ENCODE data around the gene NSMCE1.
"Not testable (repeated sequence)": the region's sequence is repeated elsewhere in the genome, so short reads cannot be mapped to it uniquely, and the experiment has no call there.

The NSMCE1 gene

GRCh38 chr16:27301236-27301861 lies 32.8 kb upstream of the NSMCE1 start:
- DNase-seq, result no peak

DNA sequence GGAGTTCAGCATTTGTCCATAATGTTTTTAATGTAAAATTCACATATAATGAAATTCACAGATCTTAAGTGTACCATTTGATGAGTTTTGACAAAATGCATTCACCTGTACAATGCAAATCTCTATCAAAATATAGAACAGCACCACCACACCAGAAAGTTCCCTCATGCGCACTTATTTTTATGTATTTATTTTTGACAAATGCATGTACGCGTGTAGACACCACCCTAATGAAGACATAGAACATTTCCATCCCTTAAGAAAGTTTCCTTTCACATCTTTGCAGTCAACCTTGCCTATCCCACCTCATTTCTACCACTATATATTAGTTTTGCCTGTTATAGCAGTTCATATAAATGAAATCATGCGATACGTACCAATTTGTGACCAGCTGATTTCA lies 29.6 kb upstream of the NSMCE1 start:
- no peak for DNase-seq

DNA sequence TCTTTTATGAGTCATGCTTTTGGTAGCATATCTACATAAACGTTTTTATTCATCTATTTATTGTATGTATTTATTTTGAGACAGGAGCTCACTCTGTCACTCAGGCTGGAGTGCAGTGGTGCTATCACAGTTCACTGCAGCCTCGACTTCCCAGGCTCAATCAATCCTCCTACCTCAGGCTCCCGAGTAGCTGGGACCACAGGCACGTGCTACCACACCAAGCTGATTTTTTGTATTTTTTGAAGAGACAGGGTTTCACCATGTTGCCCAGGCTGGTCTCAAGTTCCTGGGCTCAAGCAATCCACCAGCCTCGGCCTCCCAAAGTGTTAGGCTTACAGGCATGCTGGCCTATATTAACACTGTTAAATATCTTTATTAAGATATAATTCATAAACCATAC lies 24.8 kb upstream of the NSMCE1 start:
- DNase-seq, result no peak

- no peak for DNase-seq
Observed at GRCh38 chr16:27291722-27292240, 23.2 kb upstream of the NSMCE1 start.

GRCh38 chr16:27291106-27291505 lies 22.5 kb upstream of the NSMCE1 start:
- DNase-seq, result no peak

DNA sequence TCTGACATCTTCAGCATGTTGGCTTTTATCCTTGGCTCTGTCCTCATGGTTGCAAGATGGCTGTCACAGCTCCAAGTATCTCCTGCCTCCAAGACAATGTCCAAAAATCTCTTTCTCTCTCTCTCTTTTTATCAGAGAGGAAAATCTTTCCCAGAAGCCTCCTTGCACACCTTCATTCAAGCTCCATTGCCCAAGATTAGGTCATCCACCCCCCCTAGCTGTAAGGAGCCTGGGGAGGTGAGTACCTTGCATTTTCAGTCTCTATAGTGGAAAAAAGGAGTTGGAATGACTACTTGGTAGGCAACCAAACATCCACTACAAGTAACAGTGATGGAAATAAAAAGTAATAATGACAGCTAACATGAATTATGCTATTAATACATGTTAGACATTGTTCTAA lies 22.0 kb upstream of the NSMCE1 start:
- DNase-seq, result no peak

GRCh38 chr16:27289669-27290068 lies 21.1 kb upstream of the NSMCE1 start:
- DNase-seq, result no peak

GRCh38 chr16:27288313-27288712 lies 19.7 kb upstream of the NSMCE1 start:
- DNase-seq, result not testable (repeated sequence)

- no peak for DNase-seq
Observed at GRCh38 chr16:27287887-27288286, 19.3 kb upstream of the NSMCE1 start.

DNA sequence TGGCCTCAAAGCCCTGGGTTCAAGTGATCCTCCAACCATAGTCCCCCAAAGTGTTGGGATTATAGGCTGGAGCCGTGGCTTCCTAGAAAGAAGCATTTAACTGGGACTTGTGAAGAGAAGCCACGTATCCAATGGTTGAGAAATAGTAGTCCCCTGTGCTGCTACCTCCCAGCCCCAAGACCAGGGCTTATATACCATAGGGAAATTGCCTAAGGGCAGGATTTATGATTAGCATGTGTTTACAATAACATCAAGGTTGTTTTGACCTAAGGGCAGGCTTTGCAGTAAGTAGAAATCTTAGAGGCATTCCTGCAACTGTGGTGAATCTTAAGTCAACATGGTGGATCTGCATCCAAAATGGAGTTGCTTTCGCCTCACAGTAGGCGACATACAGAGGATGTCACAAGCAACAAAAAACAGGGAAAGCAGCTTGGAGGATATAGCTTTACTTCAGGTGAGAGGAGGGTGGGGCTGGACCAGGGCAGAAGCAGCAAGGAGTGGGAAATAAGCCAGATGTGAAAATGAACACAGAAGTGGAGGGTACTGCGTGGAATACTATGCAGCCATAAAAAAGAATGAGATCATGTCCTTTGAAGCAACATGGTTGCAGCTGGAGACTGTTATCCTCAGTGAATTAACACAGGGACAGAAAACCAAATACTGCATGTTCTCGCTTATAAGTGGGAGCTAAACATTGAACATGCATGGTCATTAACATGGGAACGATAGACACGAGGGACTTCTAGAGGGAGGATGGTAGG lies 18.7 kb upstream of the NSMCE1 start:
- no peak for DNase-seq

DNA sequence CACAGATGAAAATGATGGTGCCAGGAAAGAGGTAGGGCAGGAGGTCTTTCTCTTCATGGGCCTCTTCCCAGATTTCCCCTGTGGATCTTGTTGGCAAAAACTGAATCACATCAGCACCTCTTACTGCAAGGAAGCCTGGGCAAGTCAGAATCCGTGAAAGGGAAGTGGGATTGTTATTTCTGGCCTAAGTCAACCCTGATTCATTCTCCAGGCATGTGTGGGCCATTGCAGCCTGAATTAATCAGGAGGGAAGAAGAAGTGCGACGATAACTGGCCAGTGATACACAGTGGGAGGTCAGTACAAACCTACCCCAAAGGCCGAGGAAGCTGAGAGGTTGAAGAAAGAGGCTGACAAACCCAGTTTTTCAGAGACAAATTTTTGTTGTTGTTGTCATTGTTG lies 17.9 kb upstream of the NSMCE1 start:
- DNase-seq, result no peak

GRCh38 chr16:27285676-27286196 lies 17.2 kb upstream of the NSMCE1 start:
- no peak for DNase-seq

DNA sequence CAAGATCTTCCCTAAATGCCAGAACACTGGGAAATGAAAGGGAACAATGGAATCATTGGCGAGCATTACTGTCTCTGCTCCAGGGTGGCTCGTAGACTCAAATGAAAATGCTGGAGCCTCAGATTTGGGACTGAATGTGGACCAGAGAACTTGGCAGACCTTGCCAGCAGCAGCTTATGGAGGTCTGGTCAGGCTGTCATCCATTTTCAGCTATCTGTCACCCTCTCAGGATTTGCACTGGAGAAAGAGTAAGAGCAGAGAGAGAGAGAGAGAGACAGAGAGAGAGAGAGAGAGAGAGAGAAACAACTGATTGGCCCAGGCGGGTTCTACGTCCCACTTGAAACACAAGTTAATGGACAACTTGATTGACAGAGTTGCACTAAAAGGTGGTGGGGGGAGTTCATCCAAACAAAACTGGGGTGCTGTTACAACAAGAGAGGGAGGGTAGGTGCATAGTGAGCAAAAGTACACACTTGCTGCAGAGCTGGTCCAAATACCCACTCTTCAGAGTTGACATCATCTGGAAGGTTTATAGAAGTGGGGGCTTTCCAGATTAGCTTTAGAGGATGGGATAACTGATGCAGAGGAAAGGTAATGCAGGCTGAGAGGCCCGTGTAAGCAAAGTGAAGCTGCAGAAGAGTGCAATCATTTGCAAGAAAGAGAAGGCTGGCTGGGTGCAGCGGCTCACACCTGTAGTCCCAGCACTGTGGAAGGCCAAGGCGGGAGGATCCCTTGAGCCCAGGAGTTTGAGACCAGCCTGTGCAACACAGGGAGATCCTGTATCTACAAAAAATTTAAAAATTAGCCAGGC lies 16.5 kb upstream of the NSMCE1 start:
- no peak for DNase-seq

GRCh38 chr16:27281243-27281642 lies 12.7 kb upstream of the NSMCE1 start:
- no peak for DNase-seq

- DNase-seq, result no peak
Observed at GRCh38 chr16:27275394-27275793, 6.8 kb upstream of the NSMCE1 start.

DNA sequence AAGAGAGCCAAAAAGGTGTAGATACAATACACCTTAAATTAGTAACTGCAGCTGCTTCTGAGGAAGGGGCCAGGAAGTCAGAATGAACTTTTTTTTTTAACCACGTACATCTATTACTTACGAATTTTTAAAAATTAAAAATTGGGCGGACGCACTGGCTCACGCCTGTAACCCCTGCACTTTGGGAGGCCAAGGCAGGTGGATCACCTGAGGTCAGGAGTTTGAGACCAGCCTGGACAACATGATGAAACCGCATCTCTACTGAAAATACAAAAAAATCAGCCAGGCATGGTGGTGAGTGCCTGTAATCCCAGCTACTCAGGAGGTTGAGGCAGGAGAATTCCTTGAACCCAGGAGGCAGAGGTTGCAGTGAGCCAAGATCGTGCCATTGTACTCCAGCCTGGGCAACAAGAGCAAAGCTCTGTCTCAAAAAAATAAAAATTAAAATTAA lies 5.9 kb upstream of the NSMCE1 start:
- DNase-seq, result not testable (repeated sequence)

DNA sequence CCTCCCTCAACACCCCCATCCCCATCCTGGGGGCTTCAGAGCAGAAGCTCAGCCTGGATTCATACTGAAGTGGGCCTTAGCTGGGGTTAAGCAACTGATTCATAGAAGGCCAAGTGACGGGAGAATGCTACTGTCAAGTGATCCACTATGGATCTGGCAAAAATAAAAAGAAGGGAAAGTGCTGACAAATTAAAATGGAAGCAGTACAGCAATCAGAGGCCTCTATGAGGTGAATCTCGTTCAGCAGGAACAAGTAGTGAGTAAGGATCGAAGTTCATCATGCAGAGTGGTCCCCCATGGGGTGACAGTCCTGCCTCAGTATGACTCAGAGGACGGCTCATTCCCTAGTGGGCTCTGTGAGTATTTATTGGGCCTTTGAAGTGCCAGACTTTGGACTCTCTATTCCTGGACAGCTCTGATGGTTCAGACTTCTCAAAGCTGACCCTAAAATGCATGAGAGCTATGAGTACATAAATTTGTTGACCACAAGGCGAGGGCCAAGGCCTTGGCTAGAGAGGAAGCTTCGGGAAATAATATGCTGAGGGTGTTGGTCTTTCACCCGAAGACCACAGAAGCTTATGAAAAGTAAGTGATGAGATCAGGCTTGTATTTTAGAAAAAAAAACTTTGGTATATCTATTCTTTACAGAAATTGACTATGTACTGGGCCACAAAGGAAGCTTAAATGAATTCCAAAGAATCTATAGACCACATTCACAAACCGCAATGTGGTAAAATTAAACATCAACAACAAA lies 5.3 kb upstream of the NSMCE1 start:
- no peak for DNase-seq

- no peak for DNase-seq
Observed at GRCh38 chr16:27273330-27273669, 4.7 kb upstream of the NSMCE1 start.

- DNase-seq, result not testable (repeated sequence)
Observed at GRCh38 chr16:27272697-27273096, 4.1 kb upstream of the NSMCE1 start.

DNA sequence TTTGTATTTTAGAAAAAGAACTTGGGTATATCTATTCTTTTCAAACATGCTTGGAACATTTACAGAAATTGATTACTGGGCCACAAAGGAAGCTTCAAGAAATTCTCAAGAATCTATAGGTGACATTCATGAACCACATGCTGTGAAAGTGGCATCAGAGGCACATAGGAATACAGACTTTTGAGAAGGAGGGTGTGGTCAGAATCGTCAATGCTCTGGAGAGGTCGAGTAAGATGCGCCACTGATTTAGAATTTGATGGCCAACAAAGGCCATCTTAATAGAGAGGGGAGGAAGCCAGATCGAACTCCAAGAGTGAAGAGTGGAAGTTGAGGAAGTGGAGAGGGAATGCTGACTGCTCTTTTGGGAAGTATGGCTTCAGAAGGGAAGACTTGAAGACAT lies 3.5 kb upstream of the NSMCE1 start:
- no peak for DNase-seq

DNA sequence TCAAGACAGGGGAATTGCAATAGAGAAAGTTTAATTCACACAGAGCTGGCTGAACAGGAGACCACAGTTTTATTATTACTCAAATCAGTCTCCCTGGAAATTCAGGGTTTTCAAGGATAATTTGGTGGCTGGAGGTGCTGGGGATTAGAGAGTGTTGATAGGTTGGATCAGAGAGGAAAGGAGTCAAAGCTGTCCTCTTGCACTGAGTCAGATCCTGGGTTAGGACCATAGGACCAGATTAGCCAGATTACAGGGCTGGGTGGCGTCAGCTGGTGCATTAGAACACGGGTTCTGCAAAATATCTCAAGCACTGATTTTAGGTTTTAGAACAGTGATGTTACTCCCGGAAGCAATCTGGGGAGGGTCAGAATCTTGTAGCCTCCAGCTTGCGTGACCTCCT lies 1.8 kb upstream of the NSMCE1 start:
- no peak for DNase-seq

- no peak for DNase-seq
Observed at GRCh38 chr16:27269300-27270150, 953 bp upstream of the NSMCE1 start.
